Measurements from ENCODE around the gene ZBTB46. TPM values are rescaled to one million over a fixed set of nuclear protein-coding genes. Genes with fewer than 3 reads are reported as not detected.

Gene ZBTB46
- total RNA-seq, 1 donor from 2014 or later, result 7.4 TPM

- Histone ChIP-seq H3K4me3 (no peak overlapping the region), H3K9me3 (no peaks in the 10 kb centered on the region), H3K27me3 (no peaks in the 10 kb centered on the region), H3K27ac (no peak overlapping the region), H3K36me3 (no peaks in the 10 kb centered on the region), H3K4me1 (no peaks in the 10 kb centered on the region)
- intact Hi-C loops (cut with DNase I), result no loop called here
- TF ChIP-seq POLR2AphosphoS5 (IDR thresholded peaks at IDR 0.05; ENCODE audit: insufficient read depth in 1 of 2, low read depth in 1 of 2) (no peak), POLR2A (IDR thresholded peaks at IDR 0.05) (no peak)
- TF ChIP-seq, protein P1, sequence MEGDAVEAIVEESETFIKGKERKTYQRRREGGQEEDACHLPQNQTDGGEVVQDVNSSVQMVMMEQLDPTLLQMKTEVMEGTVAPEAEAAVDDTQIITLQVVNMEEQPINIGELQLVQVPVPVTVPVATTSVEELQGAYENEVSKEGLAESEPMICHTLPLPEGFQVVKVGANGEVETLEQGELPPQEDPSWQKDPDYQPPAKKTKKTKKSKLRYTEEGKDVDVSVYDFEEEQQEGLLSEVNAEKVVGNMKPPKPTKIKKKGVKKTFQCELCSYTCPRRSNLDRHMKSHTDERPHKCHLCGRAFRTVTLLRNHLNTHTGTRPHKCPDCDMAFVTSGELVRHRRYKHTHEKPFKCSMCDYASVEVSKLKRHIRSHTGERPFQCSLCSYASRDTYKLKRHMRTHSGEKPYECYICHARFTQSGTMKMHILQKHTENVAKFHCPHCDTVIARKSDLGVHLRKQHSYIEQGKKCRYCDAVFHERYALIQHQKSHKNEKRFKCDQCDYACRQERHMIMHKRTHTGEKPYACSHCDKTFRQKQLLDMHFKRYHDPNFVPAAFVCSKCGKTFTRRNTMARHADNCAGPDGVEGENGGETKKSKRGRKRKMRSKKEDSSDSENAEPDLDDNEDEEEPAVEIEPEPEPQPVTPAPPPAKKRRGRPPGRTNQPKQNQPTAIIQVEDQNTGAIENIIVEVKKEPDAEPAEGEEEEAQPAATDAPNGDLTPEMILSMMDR (IDR thresholded peaks at IDR 0.05), result no peak
- DNase-seq (ENCODE audit: extremely low spot score in 2 of 2), result no peak
Measured at GRCh38 chr20:63782521-63782971, 48.5 kb downstream of the ZBTB46 start.

- intact Hi-C loops (cut with DNase I), result no loop called here
- H3K36me3 ChIP-seq, result no peaks in the 10 kb centered on the region
- H3K27ac ChIP-seq, result no peak overlapping the region
- TF ChIP-seq, protein P1 (IDR thresholded peaks at IDR 0.05), result no peak
- TF ChIP-seq POLR2AphosphoS5 (IDR thresholded peaks at IDR 0.05; ENCODE audit: insufficient read depth in 1 of 2, low read depth in 1 of 2), result no peak
- TF ChIP-seq POLR2A (IDR thresholded peaks at IDR 0.05), result no peak
- no peaks in the 10 kb centered on the region for H3K4me1 ChIP-seq
- H3K4me3 ChIP-seq, result no peak overlapping the region
- no peaks in the 10 kb centered on the region for H3K9me3 ChIP-seq
- DNase-seq (ENCODE audit: extremely low spot score in 2 of 2), result no peak
- H3K27me3 ChIP-seq, result no peaks in the 10 kb centered on the region
Measured at GRCh38 chr20:63782051-63782471, 49.0 kb downstream of the ZBTB46 start.

GRCh38 chr20:63781181-63781580 lies 49.9 kb downstream of the ZBTB46 start:
- H3K27ac ChIP-seq, result no peak overlapping the region
- H3K4me3 ChIP-seq, result no peak overlapping the region
- no peaks in the 10 kb centered on the region for H3K4me1 ChIP-seq
- no peak for TF ChIP-seq POLR2AphosphoS5 (IDR thresholded peaks at IDR 0.05; ENCODE audit: insufficient read depth in 1 of 2, low read depth in 1 of 2)
- TF ChIP-seq, protein P1 (IDR thresholded peaks at IDR 0.05), result no peak
- TF ChIP-seq POLR2A (IDR thresholded peaks at IDR 0.05), result no peak
- DNase-seq (ENCODE audit: extremely low spot score in 2 of 2), result no peak
- H3K9me3 ChIP-seq, result no peaks in the 10 kb centered on the region
- intact Hi-C loops (cut with DNase I), result no loop called here
- no peaks in the 10 kb centered on the region for H3K36me3 ChIP-seq
- no peaks in the 10 kb centered on the region for H3K27me3 ChIP-seq

DNA sequence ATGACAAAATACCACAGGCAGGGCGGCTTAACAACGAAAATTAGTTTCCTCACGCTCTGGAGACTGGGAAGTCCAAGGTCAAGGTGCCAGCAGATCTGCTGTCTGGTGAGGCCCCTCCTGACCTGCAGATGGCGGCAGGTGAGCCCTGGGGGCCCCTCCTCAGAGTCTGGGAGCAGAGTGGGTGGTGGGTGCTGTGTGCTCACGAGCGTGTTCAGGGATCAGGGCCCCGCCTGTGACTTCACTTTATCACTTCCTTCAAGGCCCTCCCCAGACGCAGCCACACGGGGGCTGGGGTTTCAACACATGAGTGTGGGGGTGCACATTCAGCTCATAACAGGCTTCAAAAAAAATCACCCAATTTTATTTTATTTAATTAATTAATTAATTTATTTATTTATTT lies 52.2 kb downstream of the ZBTB46 start:
- DNase-seq (ENCODE audit: extremely low spot score in 2 of 2), result no peak
- peaks cover 15% of the 10 kb centered on the region for H3K4me1 ChIP-seq
- no peak overlapping the region for H3K27ac ChIP-seq
- no peaks in the 10 kb centered on the region for H3K36me3 ChIP-seq
- H3K9me3 ChIP-seq, result no peaks in the 10 kb centered on the region
- TF ChIP-seq, protein P1 (IDR thresholded peaks at IDR 0.05), result no peak
- TF ChIP-seq POLR2A (IDR thresholded peaks at IDR 0.05) (no peak), POLR2AphosphoS5 (IDR thresholded peaks at IDR 0.05; ENCODE audit: insufficient read depth in 1 of 2, low read depth in 1 of 2) (no peak)
- intact Hi-C loops (cut with DNase I), result loop anchor here (5.0 kb wide), 1 partner anchor 88 kb away; the partner anchor contains the start of gene TPD52L2
- no peak overlapping the region for H3K4me3 ChIP-seq
- no peaks in the 10 kb centered on the region for H3K27me3 ChIP-seq

DNA sequence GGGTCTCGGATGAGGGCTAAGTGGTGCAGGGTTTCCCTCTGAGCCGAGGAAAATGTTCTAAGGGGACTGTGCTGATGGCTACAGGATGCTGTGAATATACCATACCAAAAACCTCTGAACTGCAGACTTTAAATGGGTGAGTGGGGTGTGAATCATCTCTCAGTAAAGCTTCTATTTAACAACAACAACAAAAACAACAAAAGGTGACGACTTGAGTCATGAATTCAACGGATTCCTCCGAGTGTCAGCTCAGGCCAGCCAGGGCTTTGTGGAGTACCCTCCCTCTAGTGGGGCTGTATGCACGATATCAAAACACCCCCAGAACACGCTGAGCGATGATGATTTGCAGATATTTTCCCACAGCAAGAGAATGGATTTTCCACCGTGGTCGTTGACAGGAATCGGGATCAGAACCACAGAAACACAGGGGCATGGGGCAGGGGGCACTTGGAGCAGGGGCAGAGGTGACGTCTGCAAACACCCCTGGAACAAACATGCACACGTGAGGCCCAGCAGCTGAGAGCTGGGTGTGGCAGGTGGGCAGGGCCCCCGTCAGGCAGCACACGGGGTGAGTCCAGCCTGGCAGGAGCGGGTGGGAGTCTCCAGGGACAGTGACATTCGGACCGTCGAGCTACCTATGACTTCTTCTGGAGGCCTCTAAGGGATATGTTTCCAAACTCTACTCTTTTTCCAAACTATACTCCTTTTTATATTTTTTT lies 52.9 kb downstream of the ZBTB46 start:
- H3K4me3 ChIP-seq, result no peak overlapping the region
- TF ChIP-seq, protein P1 (IDR thresholded peaks at IDR 0.05), result no peak
- no peak for TF ChIP-seq POLR2A (IDR thresholded peaks at IDR 0.05)
- TF ChIP-seq POLR2AphosphoS5 (IDR thresholded peaks at IDR 0.05; ENCODE audit: insufficient read depth in 1 of 2, low read depth in 1 of 2), result no peak
- peaks cover 19% of the 10 kb centered on the region for H3K4me1 ChIP-seq
- no peaks in the 10 kb centered on the region for H3K27me3 ChIP-seq
- no peaks in the 10 kb centered on the region for H3K9me3 ChIP-seq
- no peaks in the 10 kb centered on the region for H3K36me3 ChIP-seq
- intact Hi-C loops (cut with DNase I), result loop anchor here (5.0 kb wide), 1 partner anchor 89 kb away; the partner anchor contains the start of gene TPD52L2
- H3K27ac ChIP-seq, result no peak overlapping the region
- DNase-seq (ENCODE audit: extremely low spot score in 2 of 2), result no peak

Data from vagina (tissue), 2 donors.